Measurements from ENCODE around the gene FNDC4. TPM values are rescaled to one million over a fixed set of nuclear protein-coding genes. Genes with fewer than 3 reads are reported as not detected.
A peak's percentile ranks its signal among the peaks of the same experiment; 100 is the strongest.

Gene FNDC4
- total and polyA plus RNA-seq, 10 donors = 2.6 to 10.9 (median 6.8) TPM

DNA sequence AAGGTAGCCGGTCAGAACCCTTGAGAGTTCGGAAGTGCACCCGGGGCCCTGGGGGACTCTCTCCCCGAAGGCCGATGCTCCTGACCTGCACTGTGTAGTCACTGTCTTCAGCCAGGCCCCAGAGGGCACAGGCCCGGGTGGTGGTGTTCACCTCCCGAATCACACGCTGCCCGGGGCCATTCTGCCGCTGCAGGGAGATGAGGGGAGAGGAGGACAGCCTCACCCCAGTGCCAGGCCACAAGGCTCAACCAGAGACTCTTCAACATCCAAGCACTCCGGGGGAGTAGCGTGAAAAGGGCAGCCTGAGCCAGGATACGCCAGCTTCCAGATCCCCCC lies 1.1 kb downstream of the FNDC4 start:
- Histone ChIP-seq H3K27ac (peak overlapping the region in 3 of 8 donors; percentile 51 to 66 (median 60)), H3K4me1 (peaks cover 8 to 45% (median 29%) of the 10 kb centered on the region in 6 donors), H3K36me3 (peaks cover 0 to 5% (median 0%) of the 10 kb centered on the region in 6 donors), H3K4me3 (peak overlapping the region in 1 of 8 donors; percentile 76), H3K9me3 (no peaks in the 10 kb centered on the region), H3K27me3 (replicated peaks in 1 of 7) (peaks cover 0 to 53% (median 17%) of the 10 kb centered on the region in 7 donors)
- intact Hi-C loops (cut with DNase I; ENCODE audit: low total_unique reads) = no loop called here
- 89 to 91% (median 90%) methylated on average over 10 to 13 of the region's 13 CpGs for WGBS, 5 donors
- TF ChIP-seq CTCF (IDR thresholded peaks at IDR 0.05 in 8 of 11, conservative IDR thresholded peaks at IDR 0.05 in 3 of 11) (no peak), POLR2AphosphoS5 (IDR thresholded peaks at IDR 0.05) (no peak), POLR2A (IDR thresholded peaks at IDR 0.05) (no peak)
- DNase-seq = no peak

DNA sequence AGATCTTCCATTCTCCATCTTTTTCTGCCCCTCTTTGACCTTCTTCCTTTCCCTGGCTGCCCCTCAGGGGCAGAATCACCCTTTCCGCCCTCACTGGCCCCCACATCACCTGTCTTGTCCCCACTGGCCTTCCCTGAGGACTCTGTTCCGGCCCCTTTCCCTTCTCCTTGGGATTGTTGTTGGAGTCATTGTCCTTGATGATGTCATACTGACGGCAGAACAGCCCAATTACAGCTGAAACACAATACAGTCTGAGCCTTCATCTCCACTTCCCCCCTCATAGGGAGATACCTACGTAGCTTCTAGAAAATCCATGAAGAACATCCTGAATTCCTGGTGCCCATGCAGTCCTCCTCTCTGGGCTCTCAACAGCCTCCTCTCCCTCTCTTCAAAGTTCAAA lies 2.4 kb downstream of the FNDC4 start:
- Histone ChIP-seq H3K27ac (no peak overlapping the region), H3K4me3 (no peak overlapping the region), H3K9me3 (no peaks in the 10 kb centered on the region), H3K36me3 (peaks cover 0 to 5% (median 0%) of the 10 kb centered on the region in 6 donors), H3K27me3 (replicated peaks in 1 of 7) (peaks cover 0 to 44% (median 17%) of the 10 kb centered on the region in 7 donors), H3K4me1 (peaks cover 13 to 57% (median 39%) of the 10 kb centered on the region in 6 donors)
- WGBS, 5 donors = 77 to 89% (median 82%) methylated on average over 4 of the region's 4 CpGs
- TF ChIP-seq CTCF (IDR thresholded peaks at IDR 0.05 in 8 of 11, conservative IDR thresholded peaks at IDR 0.05 in 3 of 11) = no peak
- TF ChIP-seq POLR2AphosphoS5 (IDR thresholded peaks at IDR 0.05) = no peak
- TF ChIP-seq POLR2A (IDR thresholded peaks at IDR 0.05) = no peak
- intact Hi-C loops (cut with DNase I; ENCODE audit: low total_unique reads) = no loop called here
- DNase-seq = no peak

GRCh38 chr2:27489498-27490397 lies 5.3 kb downstream of the FNDC4 start, which contains the start of gene IFT172:
IFT172 (minus strand) TSS chr2:27489743; CDS start chr2:27489653, 90 bp downstream.
- H3K4me3 ChIP-seq = peak within 1 kb of the TSS; percentile 54 to 78 (median 63)
- 8 to 11% (median 9%) methylated on average over 40 to 43 of the region's 43 CpGs for WGBS, 5 donors
- H3K36me3 ChIP-seq = peaks cover 0 to 7% (median 0%) of the 10 kb centered on the region in 6 donors
- peaks cover 10 to 60% (median 37%) of the 10 kb centered on the region in 6 donors for H3K4me1 ChIP-seq
- peaks cover 0 to 16% (median 8%) of the 10 kb centered on the region in 7 donors for H3K27me3 ChIP-seq (replicated peaks in 1 of 7)
- peak within 1 kb of the TSS in 7 of 8 donors; percentile 58 to 84 (median 74) for H3K27ac ChIP-seq
- DNase-seq = peak; percentile 99
- no peaks in the 10 kb centered on the region for H3K9me3 ChIP-seq
- intact Hi-C loops (cut with DNase I; ENCODE audit: low total_unique reads) = no loop called here
- TF ChIP-seq POLR2A (IDR thresholded peaks at IDR 0.05) (peak in 2 of 3 donors; percentile 38 to 54), CTCF (IDR thresholded peaks at IDR 0.05 in 8 of 11, conservative IDR thresholded peaks at IDR 0.05 in 3 of 11) (peak in 1 of 11 experiments; percentile 32), POLR2AphosphoS5 (IDR thresholded peaks at IDR 0.05) (peak; percentile 92 to 96 (median 93))

DNA sequence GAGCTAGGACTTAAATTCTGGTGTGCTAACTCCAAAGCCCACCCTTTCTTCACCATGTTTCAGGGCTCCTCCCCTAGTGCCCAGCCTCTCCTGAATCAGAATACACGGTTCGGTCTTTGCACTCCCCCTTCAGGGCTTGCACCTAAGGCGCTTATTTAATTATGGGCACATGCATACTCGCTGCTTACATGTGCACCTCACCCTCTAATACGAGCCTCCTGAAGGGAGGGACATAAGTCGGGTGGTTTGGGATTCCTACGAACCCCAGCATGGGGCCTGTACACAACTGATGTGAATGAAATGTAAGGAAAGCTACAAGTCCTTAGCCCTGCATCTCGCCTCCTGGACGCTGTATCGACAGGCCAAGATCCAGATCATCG lies 5.9 kb downstream of the FNDC4 start:
- intact Hi-C loops (cut with DNase I; ENCODE audit: low total_unique reads) = no loop called here
- DNase-seq = no peak
- Histone ChIP-seq H3K4me3 (peak overlapping the region; percentile 54 to 78 (median 63)), H3K27me3 (replicated peaks in 1 of 7) (peaks cover 0 to 10% (median 2%) of the 10 kb centered on the region in 7 donors), H3K4me1 (peaks cover 6 to 54% (median 33%) of the 10 kb centered on the region in 6 donors), H3K9me3 (no peaks in the 10 kb centered on the region), H3K27ac (peak overlapping the region in 7 of 8 donors; percentile 58 to 84 (median 74)), H3K36me3 (peaks cover 0 to 13% (median 2%) of the 10 kb centered on the region in 6 donors)
- no peak for TF ChIP-seq CTCF (IDR thresholded peaks at IDR 0.05 in 8 of 11, conservative IDR thresholded peaks at IDR 0.05 in 3 of 11)
- TF ChIP-seq POLR2AphosphoS5 (IDR thresholded peaks at IDR 0.05) = no peak
- TF ChIP-seq POLR2A (IDR thresholded peaks at IDR 0.05) = no peak
- 3 to 6% (median 4%) methylated on average over 11 of the region's 11 CpGs for WGBS, 5 donors

Data from spleen (tissue), 11 donors.